Prostate gland (tissue), 2 donors: ENCODE results near the gene LANCL2. TPM values are rescaled to one million over a fixed set of nuclear protein-coding genes. Genes with fewer than 3 reads are reported as not detected.

Source experiments
- DNase-seq: peaks from one replicate; pipeline ENCODE4 v3.0.0-alpha.2; 2019; ENCODE audit warnings: low spot score
- H3K27ac ChIP-seq, 2 donors: fragments of 200-600 bp; sonication (generic); 2 replicates each; pipeline ENCODE4 v1.5.1; 2017 to 2019
- H3K27me3 ChIP-seq: fragments of 200-600 bp; sonication (generic); replicated peaks from 2 replicates; pipeline ENCODE4 v1.5.1; 2019; ENCODE audit not compliant: insufficient read depth
- H3K36me3 ChIP-seq, 2 donors: fragments of 200-600 bp; sonication (generic); 1 replicate in 1 of 2; 2 replicates in 1 of 2; pipeline versions ENCODE4 v1.5.1 to v1.8.1; 2017 to 2019
- H3K4me1 ChIP-seq: fragments of 200-600 bp; sonication (generic); replicated peaks from 2 replicates; pipeline ENCODE4 v1.5.1; 2019
- H3K4me3 ChIP-seq, 2 donors: fragments of 200-600 bp; sonication (generic); 2 replicates each; pipeline ENCODE4 v1.5.1; 2017 to 2019
- H3K9me3 ChIP-seq: fragments of 200-600 bp; sonication (generic); 2 replicates; pipeline ENCODE4 v1.5.1; 2017
- POLR2A ChIP-seq: fragments of 450-650 bp; IDR thresholded peaks from one replicate; pipeline ENCODE4 v1.6.1; 2016; ENCODE audit warnings: antibody characterized with exemption, mild to moderate bottlenecking
- POLR2AphosphoS5 ChIP-seq: sonication (generic); formaldehyde crosslinking; IDR thresholded peaks from one replicate; pipeline ENCODE4 v1.6.1; 2017; ENCODE audit warnings: antibody characterized with exemption
- WGBS: methylation state at CpG from one replicate; pipeline ENCODE4 v1.1.5; 2018; 5-methylcytosine and 5-hydroxymethylcytosine counted together
- intact Hi-C: fragments of 100-400 bp; cut with DNase I; formaldehyde crosslinking; loops from one replicate; pipeline ENCODE4 v1.14.2; 2022
- total RNA-seq, 2 donors: library from RNA; depleted of rRNA; stranded (reverse); fragments of >200 nt; gene quantifications; one replicate each; pipeline ENCODE4 v1.1.0, GENCODE V29; 2016
- TF ChIP-seq, protein P1 (sequence below), 4 experiments: fragments of 200-600 bp in 2 of 4; fragments of 450-650 bp in 2 of 4; sonication (generic) in 2 of 4; IDR thresholded peaks; 1 replicate in 3 of 4; 2 replicates in 1 of 4; pipeline ENCODE4 v1.5.1; 2016 to 2019; ENCODE audit warnings: antibody characterized with exemption in 4 of 4, mild to moderate bottlenecking in 2 of 4, moderate library complexity in 2 of 4

The LANCL2 gene
- total RNA-seq, 2 donors from 2014 or later = 17.7 to 26.9 TPM

DNA sequence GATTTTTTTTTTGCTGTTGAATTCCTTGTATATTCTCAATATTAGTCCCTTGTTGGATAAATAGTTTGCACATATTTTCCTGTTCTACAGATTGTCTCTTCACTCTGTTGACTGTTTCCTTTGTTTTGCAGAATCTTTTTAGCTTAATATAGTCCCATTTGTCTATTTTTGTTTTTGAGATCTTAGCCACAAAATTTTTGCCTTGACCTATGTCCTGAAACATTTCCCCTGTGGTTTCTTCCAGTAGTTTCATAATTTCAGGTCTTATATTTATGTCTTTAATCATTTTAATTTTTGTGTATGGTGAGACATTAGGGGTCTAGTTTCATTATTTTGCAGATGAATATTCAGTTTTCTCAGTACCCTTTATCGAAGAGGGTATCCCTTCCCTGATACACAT lies 92.7 kb downstream of the LANCL2 start:
- Histone ChIP-seq H3K36me3 (no peaks in the 10 kb centered on the region), H3K27ac (no peak overlapping the region), H3K4me3 (no peak overlapping the region), H3K27me3 (no peaks in the 10 kb centered on the region), H3K4me1 (no peaks in the 10 kb centered on the region), H3K9me3 (no peaks in the 10 kb centered on the region)
- 98% methylated on average over 1 of the region's 1 CpG for WGBS
- no peak for TF ChIP-seq POLR2AphosphoS5
- TF ChIP-seq, protein P1, sequence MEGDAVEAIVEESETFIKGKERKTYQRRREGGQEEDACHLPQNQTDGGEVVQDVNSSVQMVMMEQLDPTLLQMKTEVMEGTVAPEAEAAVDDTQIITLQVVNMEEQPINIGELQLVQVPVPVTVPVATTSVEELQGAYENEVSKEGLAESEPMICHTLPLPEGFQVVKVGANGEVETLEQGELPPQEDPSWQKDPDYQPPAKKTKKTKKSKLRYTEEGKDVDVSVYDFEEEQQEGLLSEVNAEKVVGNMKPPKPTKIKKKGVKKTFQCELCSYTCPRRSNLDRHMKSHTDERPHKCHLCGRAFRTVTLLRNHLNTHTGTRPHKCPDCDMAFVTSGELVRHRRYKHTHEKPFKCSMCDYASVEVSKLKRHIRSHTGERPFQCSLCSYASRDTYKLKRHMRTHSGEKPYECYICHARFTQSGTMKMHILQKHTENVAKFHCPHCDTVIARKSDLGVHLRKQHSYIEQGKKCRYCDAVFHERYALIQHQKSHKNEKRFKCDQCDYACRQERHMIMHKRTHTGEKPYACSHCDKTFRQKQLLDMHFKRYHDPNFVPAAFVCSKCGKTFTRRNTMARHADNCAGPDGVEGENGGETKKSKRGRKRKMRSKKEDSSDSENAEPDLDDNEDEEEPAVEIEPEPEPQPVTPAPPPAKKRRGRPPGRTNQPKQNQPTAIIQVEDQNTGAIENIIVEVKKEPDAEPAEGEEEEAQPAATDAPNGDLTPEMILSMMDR (IDR thresholded peaks at IDR 0.05) = no peak
- no peak for TF ChIP-seq POLR2A
- intact Hi-C loops = no loop called here
- no peak for DNase-seq

DNA sequence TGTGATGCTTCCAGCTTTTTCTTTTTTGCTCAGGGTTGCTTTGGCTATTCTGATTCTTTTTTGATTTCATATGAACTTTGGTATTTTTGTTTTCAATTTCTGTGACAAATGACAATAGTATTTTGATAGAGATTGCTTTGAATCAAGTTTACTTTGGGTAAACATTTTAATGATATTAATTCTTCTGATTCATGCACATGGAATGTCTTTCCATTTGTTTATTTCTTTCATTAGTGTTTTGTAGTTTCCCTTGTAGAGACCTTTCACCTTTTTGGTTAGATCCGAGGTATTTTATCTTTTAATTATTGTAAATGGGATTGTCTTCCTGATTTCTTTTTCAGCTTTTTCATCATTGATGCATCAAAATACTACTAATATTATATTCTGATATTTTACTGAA lies 93.2 kb downstream of the LANCL2 start:
- intact Hi-C loops = no loop called here

DNA sequence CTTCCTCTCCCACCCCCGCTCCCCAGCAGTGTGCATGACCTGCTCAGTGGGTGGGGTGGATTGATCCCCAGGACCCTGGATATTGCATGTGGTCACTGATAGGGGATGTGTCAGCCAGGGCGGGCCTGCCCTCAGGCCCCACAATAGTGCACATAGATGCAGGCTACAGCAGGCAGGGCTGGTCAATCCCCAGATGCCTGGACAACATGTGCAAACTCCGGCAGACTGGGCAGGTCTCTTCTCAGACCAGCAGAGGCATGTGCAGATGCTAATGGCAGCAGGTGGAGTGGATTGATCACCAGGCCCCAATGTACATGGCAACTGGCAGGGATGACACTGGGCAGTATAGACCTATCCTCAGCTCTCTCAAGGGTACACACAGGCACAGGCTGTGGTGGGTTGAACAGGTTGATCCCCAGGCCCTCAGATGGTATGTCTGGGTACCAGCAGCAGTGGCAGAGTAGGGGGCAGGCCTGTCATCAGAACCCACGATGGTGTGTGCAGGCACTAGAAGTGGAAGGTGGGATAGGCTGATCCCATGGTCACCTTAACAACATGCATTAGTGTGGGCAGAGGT lies 98.6 kb downstream of the LANCL2 start:
- Histone ChIP-seq H3K4me1 (no peaks in the 10 kb centered on the region), H3K27me3 (no peaks in the 10 kb centered on the region), H3K4me3 (no peak overlapping the region), H3K36me3 (no peaks in the 10 kb centered on the region), H3K27ac (no peak overlapping the region), H3K9me3 (no peaks in the 10 kb centered on the region)
- no peak for DNase-seq
- TF ChIP-seq POLR2AphosphoS5 (no peak), POLR2A (no peak)
- TF ChIP-seq, protein P1 (IDR thresholded peaks at IDR 0.05) = no peak
- 97% methylated on average over 4 of the region's 4 CpGs for WGBS
- intact Hi-C loops = no loop called here

More for the DNA sequence above, 93.2 kb downstream of the LANCL2 start:
- DNase-seq = no peak
- no peaks in the 10 kb centered on the region for H3K36me3 ChIP-seq
- H3K4me1 ChIP-seq = no peaks in the 10 kb centered on the region
- H3K9me3 ChIP-seq = no peaks in the 10 kb centered on the region
- no peak overlapping the region for H3K4me3 ChIP-seq
- no peaks in the 10 kb centered on the region for H3K27me3 ChIP-seq
- H3K27ac ChIP-seq = no peak overlapping the region
- WGBS = 79% methylated on average over 1 of the region's 1 CpG
- TF ChIP-seq, protein P1 (IDR thresholded peaks at IDR 0.05) = no peak
- TF ChIP-seq POLR2AphosphoS5 (no peak), POLR2A (no peak)

DNA sequence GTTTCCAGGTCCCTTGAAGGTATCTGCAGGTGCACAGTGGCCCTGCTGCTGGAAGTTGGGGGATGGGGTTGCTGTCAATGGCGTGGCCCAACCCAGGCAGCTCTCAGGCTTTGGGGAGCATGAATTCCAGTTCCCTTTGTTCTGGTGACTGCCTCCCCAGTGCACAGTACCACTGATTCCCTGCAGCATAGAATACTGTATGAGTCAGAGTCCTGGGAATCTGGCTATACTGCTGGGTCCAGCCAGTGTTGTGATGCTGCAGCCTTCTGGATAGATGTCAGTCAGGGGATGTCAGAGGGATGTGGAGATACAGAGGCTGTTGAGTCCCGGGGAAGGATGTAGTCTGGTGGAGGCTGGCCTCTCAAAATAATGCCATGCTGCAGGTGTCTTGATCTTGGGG lies 99.3 kb downstream of the LANCL2 start:
- H3K27me3 ChIP-seq = no peaks in the 10 kb centered on the region
- no peak overlapping the region for H3K4me3 ChIP-seq
- H3K4me1 ChIP-seq = no peaks in the 10 kb centered on the region
- intact Hi-C loops = no loop called here
- H3K36me3 ChIP-seq = no peaks in the 10 kb centered on the region
- TF ChIP-seq, protein P1 (IDR thresholded peaks at IDR 0.05) = no peak
- no peak for TF ChIP-seq POLR2AphosphoS5
- no peak for TF ChIP-seq POLR2A
- H3K9me3 ChIP-seq = no peaks in the 10 kb centered on the region
- no peak overlapping the region for H3K27ac ChIP-seq
- no peak for DNase-seq
- 100% methylated on average over 2 of the region's 2 CpGs for WGBS

DNA sequence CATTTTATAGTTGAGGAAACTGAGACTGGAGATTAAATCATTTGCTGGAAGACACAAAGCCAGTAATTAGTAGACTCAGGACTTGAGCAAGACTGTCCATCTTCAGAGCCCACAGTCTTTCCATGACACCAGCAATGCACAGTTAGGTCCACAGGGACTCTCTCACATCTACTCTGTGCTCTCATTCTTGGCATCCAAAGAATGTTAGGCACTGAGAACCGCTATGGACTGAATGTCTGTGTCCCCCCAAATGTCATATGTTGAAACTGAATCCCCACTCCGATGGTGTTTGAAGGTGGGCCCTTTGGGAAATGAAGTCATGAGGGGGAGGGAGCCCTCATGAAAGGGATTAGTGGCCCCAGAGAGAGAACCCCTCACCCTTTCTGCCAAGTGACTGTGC lies 100.6 kb downstream of the LANCL2 start:
- WGBS = 90% methylated on average over 2 of the region's 2 CpGs
- intact Hi-C loops = no loop called here
- no peak for DNase-seq

More for the DNA sequence above, 100.6 kb downstream of the LANCL2 start:
- no peaks in the 10 kb centered on the region for H3K4me1 ChIP-seq
- H3K4me3 ChIP-seq = no peak overlapping the region
- H3K36me3 ChIP-seq = no peaks in the 10 kb centered on the region
- TF ChIP-seq POLR2AphosphoS5 (no peak), POLR2A (no peak)
- TF ChIP-seq, protein P1 (IDR thresholded peaks at IDR 0.05) = no peak
- H3K27me3 ChIP-seq = no peaks in the 10 kb centered on the region
- H3K27ac ChIP-seq = no peak overlapping the region
- no peaks in the 10 kb centered on the region for H3K9me3 ChIP-seq
